ENCODE data around the gene DGKI. TPM values are rescaled to one million over a fixed set of nuclear protein-coding genes. Genes with fewer than 3 reads are reported as not detected.

DGKI gene
- total and polyA plus RNA-seq, 3 donors from 2014 or later = 3.2 to 6.6 (median 4.3) TPM

GRCh38 chr7:137591421-137591837 is 255.3 kb downstream of the DGKI start:
- TF ChIP-seq POLR2A (IDR thresholded peaks at IDR 0.05) = no peak
- TF ChIP-seq, protein P1, sequence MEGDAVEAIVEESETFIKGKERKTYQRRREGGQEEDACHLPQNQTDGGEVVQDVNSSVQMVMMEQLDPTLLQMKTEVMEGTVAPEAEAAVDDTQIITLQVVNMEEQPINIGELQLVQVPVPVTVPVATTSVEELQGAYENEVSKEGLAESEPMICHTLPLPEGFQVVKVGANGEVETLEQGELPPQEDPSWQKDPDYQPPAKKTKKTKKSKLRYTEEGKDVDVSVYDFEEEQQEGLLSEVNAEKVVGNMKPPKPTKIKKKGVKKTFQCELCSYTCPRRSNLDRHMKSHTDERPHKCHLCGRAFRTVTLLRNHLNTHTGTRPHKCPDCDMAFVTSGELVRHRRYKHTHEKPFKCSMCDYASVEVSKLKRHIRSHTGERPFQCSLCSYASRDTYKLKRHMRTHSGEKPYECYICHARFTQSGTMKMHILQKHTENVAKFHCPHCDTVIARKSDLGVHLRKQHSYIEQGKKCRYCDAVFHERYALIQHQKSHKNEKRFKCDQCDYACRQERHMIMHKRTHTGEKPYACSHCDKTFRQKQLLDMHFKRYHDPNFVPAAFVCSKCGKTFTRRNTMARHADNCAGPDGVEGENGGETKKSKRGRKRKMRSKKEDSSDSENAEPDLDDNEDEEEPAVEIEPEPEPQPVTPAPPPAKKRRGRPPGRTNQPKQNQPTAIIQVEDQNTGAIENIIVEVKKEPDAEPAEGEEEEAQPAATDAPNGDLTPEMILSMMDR (IDR thresholded peaks at IDR 0.05) = no peak
- no peaks in the 10 kb centered on the region for H3K36me3 ChIP-seq (ENCODE audit: low read depth, missing control alignments)
- intact Hi-C loops (cut with DNase I; ENCODE audit: low total_unique reads) = no loop called here
- 87 to 92% methylated on average over 5 of the region's 5 CpGs for WGBS, 2 donors
- H3K27me3 ChIP-seq = no peaks in the 10 kb centered on the region
- no peak overlapping the region for H3K4me3 ChIP-seq
- H3K9me3 ChIP-seq = no peaks in the 10 kb centered on the region
- DNase-seq = no peak
- no peak overlapping the region for H3K27ac ChIP-seq
- peaks cover 5% of the 10 kb centered on the region for H3K4me1 ChIP-seq

- Histone ChIP-seq H3K4me3 (no peak overlapping the region), H3K27me3 (no peaks in the 10 kb centered on the region), H3K9me3 (no peaks in the 10 kb centered on the region), H3K4me1 (peaks cover 5% of the 10 kb centered on the region), H3K36me3 (ENCODE audit: low read depth, missing control alignments) (no peaks in the 10 kb centered on the region), H3K27ac (no peak overlapping the region)
- no peak for DNase-seq
- TF ChIP-seq, protein P1 (IDR thresholded peaks at IDR 0.05) = no peak
- no peak for TF ChIP-seq POLR2A (IDR thresholded peaks at IDR 0.05)
- 95 to 96% methylated on average over 15 of the region's 15 CpGs for WGBS, 2 donors
- intact Hi-C loops (cut with DNase I; ENCODE audit: low total_unique reads) = no loop called here
Measured at GRCh38 chr7:137590756-137591305, 255.9 kb downstream of the DGKI start.

GRCh38 chr7:137590071-137590755 is 256.6 kb downstream of the DGKI start:
- no peaks in the 10 kb centered on the region for H3K27me3 ChIP-seq
- TF ChIP-seq, protein P1 (IDR thresholded peaks at IDR 0.05) = no peak
- TF ChIP-seq POLR2A (IDR thresholded peaks at IDR 0.05) = no peak
- peaks cover 5% of the 10 kb centered on the region for H3K4me1 ChIP-seq
- H3K36me3 ChIP-seq (ENCODE audit: low read depth, missing control alignments) = no peaks in the 10 kb centered on the region
- no peak for DNase-seq
- WGBS, 2 donors = 78 to 82% methylated on average over 7 of the region's 7 CpGs
- H3K27ac ChIP-seq = no peak overlapping the region
- intact Hi-C loops (cut with DNase I; ENCODE audit: low total_unique reads) = no loop called here
- no peaks in the 10 kb centered on the region for H3K9me3 ChIP-seq
- H3K4me3 ChIP-seq = no peak overlapping the region

DNA sequence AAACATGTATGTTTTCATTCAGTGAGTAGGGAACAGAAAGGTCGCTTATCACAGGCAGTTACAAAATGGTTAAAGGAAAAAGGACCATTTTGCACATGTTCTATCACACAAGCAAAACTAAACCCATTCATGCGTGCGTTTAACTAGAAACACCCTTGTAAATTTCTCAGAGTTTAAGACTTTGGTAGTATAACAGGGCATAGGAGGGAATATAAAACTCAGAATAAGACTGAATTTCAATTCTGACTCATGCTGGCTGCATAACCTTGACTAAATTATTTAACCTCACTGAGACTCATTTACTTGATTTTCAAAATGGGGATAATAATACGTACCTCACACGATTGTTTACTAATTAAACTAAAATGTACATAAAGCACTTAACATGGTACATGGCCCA is 259.4 kb downstream of the DGKI start:
- TF ChIP-seq, protein P1 (IDR thresholded peaks at IDR 0.05) = no peak
- no peak for TF ChIP-seq POLR2A (IDR thresholded peaks at IDR 0.05)
- H3K36me3 ChIP-seq (ENCODE audit: low read depth, missing control alignments) = no peaks in the 10 kb centered on the region
- DNase-seq = no peak
- H3K9me3 ChIP-seq = no peaks in the 10 kb centered on the region
- H3K27ac ChIP-seq = no peak overlapping the region
- peaks cover 5% of the 10 kb centered on the region for H3K4me1 ChIP-seq
- intact Hi-C loops (cut with DNase I; ENCODE audit: low total_unique reads) = no loop called here
- 71 to 79% methylated on average over 5 of the region's 5 CpGs for WGBS, 2 donors
- H3K27me3 ChIP-seq = no peaks in the 10 kb centered on the region
- H3K4me3 ChIP-seq = no peak overlapping the region

DNA sequence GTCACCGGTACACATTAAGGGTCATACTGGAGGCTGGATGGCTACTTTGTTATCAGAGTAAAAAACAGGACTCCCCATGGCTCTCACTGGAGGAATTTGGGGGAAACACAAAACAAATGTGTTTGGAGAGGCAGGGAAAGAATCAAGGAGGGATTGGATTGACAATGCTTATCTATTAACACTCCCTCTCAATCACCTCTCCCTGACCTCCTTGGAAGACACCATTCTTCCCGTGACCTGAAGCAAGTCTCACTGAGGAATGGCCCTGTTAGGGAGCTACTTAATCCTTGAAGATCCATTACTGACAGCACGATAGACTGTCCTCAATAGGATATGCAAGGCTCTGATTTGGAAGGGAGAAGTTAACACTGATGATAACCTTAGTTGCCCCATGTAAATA is 261.2 kb downstream of the DGKI start:
- H3K4me1 ChIP-seq = no peaks in the 10 kb centered on the region
- WGBS, 2 donors = 57 to 74% methylated on average over 3 of the region's 3 CpGs

More for the DNA sequence above, 261.2 kb downstream of the DGKI start:
- Histone ChIP-seq H3K27ac (no peak overlapping the region), H3K36me3 (ENCODE audit: low read depth, missing control alignments) (no peaks in the 10 kb centered on the region), H3K4me3 (no peak overlapping the region), H3K9me3 (no peaks in the 10 kb centered on the region), H3K27me3 (no peaks in the 10 kb centered on the region)
- TF ChIP-seq POLR2A (IDR thresholded peaks at IDR 0.05) = no peak
- TF ChIP-seq, protein P1 (IDR thresholded peaks at IDR 0.05) = no peak
- DNase-seq = no peak
- intact Hi-C loops (cut with DNase I; ENCODE audit: low total_unique reads) = no loop called here
